T47D (cell line): ENCODE data around the gene SNAPC1.

Source experiments
- DNase-seq, 2 experiments: peaks; one replicate each; pipeline versions ENCODE4 v3.0.0 to v3.0.0-alpha.2; 2011 to 2012; ENCODE audit warnings: low read depth in 1 of 2, low spot score in 1 of 2
- JUND ChIP-seq: IDR thresholded peaks from 2 replicates; pipeline ENCODE4 v1.6.1; 2012; ENCODE audit warnings: low read depth
- in situ Hi-C: cut with HindIII; loops from 2 replicates; pipeline ENCODE4 v1.10.0; 2016; ENCODE audit warnings: low sequenced_read_pairs, low pct_unique_long_range_greater_than_20kb

The SNAPC1 gene

GRCh38 chr14:61839507-61839906, 77.3 kb downstream of the SNAPC1 start:
- no peak for DNase-seq
- in situ Hi-C loops, result no loop called here
- no peak for TF ChIP-seq JUND

GRCh38 chr14:61841145-61841544, 78.9 kb downstream of the SNAPC1 start:
- no peak for TF ChIP-seq JUND
- in situ Hi-C loops, result no loop called here
- no peak for DNase-seq
